DMS 273 treated with DMSO at 0.1 percent for 48 hours (cell line): Measurements from ENCODE around the gene ZNF296.

ENCODE experiments used
- DNase-seq: peaks from one replicate; lab custom pipeline; 2025; lab: John Stamatoyannopoulos, UW

Gene ZNF296

DNA sequence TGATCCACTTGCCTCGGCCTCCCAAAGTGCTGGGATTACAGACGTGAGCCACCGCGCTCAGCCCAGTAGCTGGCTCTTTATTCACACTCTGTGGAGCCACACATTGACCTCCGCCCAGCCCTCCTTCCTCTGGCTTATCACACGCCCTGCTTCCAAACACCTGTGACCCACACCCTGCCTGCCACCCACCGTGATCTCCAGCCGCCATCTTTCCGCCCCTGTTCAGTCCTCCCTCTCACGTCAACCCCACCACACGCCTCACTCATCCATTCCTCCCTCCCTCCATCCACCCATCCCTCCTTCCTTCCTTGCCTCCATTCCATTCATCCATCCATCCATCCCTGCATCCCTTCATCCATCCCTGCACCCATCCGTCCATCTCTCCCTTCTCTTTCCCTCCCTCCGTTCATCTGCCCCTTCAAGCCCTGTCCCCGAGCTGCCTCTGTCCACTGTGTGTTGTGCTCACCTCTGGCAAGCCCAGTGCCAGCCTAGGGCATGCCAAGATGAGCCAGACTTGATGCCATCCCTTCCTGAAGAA lies 17.6 kb downstream of the ZNF296 start:
- no peak for DNase-seq

DNA sequence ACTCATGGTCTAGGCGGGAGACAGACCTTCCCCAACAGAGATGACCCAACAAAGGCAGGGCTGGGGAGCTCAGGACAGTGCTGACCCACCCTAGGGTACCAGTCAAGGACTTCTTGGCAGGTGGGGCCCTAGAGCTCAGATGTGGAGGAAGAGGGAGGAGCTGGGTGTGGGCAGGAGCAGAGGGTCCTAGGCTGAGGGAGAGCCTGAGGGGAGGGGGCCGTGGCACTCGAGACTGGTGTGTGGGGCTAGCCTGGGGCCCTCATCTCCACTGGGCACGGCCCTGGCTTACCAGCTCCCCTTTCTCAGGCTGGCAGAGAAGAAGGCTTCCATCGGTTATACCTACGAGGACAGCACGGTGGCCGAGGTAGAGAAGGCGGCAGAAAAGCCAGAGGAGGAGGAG lies 18.8 kb downstream of the ZNF296 start:
- no peak for DNase-seq

DNA sequence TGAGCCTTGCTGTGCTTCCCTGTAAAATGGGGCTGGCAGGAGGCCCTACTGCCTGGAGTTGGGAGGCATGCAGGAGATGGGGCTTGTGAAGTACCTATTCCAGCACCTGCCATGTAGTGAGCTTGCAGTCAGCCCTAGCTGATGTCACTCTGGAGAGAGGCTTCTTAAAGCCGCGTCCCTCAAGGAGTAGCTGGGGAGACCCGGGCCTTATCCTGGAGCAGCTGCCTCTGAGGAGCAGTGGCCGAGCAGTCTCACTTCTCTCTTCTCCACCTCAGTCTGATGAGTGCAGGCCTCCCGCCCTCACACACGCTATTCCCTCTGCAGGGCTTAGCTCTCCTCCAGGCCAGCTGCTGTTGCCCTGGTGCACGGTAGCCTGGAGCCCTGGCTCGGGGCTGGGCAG lies 19.4 kb downstream of the ZNF296 start:
- no peak for DNase-seq

GRCh38 chr19:45051929-45052579 lies 24.2 kb downstream of the ZNF296 start:
- no peak for DNase-seq

GRCh38 chr19:45050036-45050435 lies 26.2 kb downstream of the ZNF296 start:
- no peak for DNase-seq

DNA sequence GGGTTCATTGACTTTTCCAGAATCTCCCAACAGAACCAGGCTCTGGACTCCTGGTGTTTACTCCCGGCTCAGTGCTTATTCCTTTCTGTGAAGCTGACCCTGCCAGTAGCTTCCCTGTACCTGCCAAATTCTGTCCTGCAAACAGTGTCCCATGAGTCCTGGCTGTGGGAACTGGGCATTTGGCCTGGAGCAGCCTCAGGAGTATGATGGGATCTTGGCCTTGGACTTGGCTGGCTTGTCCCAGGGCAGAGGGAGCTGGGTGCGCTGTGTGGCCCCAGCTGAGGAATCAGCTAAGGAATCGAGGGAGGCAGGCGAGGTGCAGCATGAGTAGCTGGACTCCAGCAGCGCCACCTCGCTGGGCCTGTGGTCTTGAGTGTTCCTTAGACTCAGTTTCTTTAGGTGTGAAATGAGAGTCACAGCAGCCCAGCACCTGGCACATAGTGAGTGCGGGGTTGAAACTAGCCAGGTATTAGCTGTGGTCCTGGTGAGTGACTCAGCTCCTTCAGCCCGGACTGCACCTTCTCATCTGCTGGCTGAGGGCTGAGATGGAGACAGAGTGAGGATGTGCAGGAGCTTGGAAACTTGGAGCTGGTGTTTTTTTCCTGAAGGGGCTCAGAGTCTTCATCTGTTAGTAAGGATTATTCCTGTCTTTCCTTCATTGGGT lies 27.1 kb downstream of the ZNF296 start:
- no peak for DNase-seq

GRCh38 chr19:45047188-45047797 lies 29.0 kb downstream of the ZNF296 start:
- DNase-seq, result no peak

DNA sequence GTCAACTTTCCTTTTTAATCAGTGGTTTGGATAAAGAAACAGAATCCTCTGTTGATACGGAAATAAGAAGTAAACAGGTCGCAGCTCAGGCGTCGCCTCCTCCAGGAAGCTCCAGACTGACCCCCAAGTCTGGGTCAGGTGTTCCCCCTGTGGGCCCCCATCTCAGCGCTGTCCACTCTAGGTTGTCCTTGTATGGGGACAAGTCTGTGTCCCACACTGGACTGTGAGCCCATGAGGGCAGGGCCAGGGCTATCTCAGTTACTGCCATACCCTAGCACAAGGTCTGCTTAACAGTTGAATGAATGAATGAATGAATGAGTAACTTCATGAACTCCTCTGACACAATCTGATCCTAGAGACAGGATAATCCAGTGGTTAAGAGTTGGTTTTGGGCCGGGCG lies 29.9 kb downstream of the ZNF296 start:
- DNase-seq, result no peak

- DNase-seq, result no peak
Measured at GRCh38 chr19:45045671-45046353, 30.5 kb downstream of the ZNF296 start.

DNA sequence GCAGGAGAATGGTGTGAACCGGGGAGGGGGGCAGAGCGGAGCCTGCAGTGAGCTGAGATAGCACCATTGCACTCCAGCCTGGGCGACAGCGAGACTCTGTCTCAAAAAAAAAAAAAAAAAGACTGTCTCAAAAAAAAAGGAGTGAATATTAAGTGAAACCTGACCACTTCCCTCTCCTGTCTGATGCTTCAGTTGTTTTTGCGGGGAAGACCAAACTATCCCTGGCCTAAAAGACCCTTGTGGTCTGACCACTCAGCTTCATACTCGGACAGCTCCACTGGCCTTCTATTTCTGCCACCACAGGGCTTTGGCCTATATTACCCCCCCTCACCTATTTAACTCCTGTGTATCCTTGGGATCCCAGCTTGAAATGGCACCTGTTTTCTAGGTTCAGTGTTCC lies 35.2 kb downstream of the ZNF296 start:
- DNase-seq, result no peak

DNA sequence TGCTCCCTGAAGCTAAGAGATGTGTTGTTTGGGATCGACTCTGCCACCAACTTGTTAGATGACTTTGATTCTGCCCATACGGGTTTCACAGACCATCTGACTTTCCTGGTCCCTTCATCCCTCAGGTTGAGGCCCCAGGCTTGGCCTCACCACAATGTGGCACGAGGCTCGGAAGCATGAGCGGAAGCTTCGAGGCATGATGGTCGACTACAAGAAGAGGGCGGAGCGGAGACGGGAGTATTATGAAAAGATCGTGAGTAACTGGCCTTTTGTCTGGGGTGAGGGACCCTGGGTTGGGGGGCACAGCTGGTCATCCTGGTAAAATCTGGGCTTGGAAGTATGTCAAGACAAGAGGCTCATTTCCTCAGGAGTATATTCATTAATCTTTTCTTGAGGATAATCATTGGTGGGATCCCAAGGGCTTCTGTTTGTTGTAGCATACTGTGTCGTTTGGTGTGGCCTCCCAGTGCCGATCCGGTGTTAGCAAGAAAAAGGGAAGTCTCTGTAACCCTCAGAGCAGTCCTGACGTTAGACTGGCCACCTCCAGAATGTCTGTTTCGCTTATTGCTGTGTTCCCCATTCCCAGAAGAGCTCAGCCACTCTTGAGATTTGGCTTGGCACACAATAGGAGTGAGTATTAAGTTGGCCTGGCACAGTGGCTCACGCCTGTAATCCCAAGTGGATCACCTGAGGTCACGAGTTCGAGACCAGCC lies 36.1 kb downstream of the ZNF296 start:
- DNase-seq, result no peak

- peak; percentile 41 for DNase-seq
Measured at GRCh38 chr19:45038931-45039893, 37.1 kb downstream of the ZNF296 start, which contains the start of gene CLASRP. CLASRP (plus strand) TSS chr19:45039045; CDS start chr19:45040213, 1,168 bp downstream.

DNA sequence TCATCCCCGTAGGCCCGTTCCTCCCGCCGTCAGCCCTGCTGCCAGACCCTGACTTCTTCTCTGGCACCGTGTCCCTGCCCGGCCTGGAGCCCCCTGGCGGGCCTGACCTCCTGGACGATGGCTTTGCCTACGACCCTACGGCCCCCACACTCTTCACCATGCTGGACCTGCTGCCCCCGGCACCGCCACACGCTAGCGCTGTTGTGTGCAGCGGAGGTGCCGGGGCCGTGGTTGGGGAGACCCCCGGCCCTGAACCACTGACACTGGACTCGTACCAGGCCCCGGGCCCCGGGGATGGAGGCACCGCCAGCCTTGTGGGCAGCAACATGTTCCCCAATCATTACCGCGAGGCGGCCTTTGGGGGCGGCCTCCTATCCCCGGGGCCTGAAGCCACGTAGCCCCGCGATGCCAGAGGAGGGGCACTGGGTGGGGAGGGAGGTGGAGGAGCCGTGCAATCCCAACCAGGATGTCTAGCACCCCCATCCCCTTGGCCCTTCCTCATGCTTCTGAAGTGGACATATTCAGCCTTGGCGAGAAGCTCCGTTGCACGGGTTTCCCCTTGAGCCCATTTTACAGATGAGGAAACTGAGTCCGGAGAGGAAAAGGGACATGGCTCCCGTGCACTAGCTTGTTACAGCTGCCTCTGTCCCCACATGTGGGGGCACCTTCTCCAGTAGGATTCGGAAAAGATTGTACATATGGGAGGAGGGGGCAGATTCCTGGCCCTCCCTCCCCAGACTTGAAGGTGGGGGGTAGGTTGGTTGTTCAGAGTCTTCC lies 38.7 kb downstream of the ZNF296 start:
- DNase-seq, result no peak

- DNase-seq, result no peak
Measured at GRCh38 chr19:45035755-45036154, 40.5 kb downstream of the ZNF296 start.

GRCh38 chr19:45032421-45032820 lies 43.9 kb downstream of the ZNF296 start:
- no peak for DNase-seq

GRCh38 chr19:45030825-45031224 lies 45.5 kb downstream of the ZNF296 start:
- no peak for DNase-seq

DNA sequence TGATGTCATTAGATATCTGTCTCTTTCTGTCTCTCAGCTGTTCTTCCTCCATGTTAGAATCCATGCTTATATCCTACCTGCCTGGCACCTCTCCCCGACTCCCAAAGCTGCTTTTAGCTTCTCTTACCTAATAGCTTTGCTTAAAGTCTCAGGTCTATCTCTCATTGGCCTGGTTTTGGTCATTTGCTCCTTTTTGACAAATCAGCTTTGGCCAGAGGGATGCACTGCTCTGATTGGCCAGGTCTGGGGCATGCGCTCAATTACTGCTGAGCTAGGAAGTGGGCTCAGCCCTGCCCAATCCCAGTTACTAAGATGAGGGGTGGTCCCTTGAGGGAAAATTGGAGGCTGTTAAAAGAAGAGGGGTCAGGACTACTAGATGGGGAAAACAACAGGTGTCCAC lies 48.9 kb downstream of the ZNF296 start:
- no peak for DNase-seq

- no peak for DNase-seq
Measured at GRCh38 chr19:45025264-45025663, 51.0 kb downstream of the ZNF296 start.

DNA sequence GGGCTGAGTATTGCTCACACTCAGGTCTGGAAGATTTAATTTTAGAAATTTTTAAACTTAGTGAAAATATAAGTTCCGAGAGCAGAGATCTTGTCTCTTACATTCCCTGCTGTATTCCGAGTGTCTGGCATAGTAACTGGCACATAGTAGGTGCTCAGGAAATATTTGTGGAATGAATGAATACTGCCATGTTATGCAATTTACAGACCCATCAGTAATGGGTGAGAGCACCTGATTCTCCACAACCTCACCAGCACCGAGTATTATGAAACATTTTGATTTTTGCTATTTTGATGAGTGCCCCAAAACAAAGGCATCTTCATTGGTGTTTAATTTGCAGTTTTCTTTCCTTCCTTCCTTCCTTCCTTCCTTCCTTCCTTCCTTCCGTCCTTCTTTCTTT lies 53.2 kb downstream of the ZNF296 start:
- no peak for DNase-seq

DNA sequence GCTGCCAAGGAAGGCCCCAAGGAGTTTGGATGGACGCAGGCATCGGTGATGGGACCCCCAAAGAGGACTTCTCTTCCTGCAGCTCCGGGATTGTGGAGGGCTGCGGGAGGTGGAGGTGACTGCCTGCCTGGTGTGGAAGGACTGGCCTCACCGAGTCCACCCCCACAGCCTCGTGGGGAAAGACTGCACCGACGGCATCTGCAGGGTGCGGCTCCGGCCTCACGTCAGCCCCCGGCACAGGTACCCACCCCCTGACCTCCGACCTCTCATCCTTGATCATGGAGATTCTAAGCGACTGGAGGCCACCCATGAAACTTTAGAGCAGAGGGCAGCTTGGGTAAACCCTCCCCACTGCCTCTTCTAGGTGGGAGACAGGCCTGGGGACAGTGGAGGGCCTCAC lies 54.3 kb downstream of the ZNF296 start:
- DNase-seq, result no peak
